CD4-positive, alpha-beta T cell treated with Interleukin-4 for 1 hour (primary cell): ENCODE data around the gene RSPH1.

ENCODE experiments used
- DNase-seq, 2 donors: peaks; one replicate each; pipeline ENCODE4 v3.0.0-alpha.2; 2020 to 2022

RSPH1 gene

GRCh38 chr21:42512346-42513034 is 16.5 kb upstream of the RSPH1 start:
- no peak for DNase-seq

GRCh38 chr21:42509244-42509643 is 13.2 kb upstream of the RSPH1 start:
- no peak for DNase-seq

GRCh38 chr21:42508371-42508770 is 12.3 kb upstream of the RSPH1 start:
- DNase-seq: no peak

- DNase-seq: no peak
Measured at GRCh38 chr21:42507418-42507817, 11.4 kb upstream of the RSPH1 start.

- DNase-seq: peak in 1 of 2 donors; percentile 25
Measured at GRCh38 chr21:42505090-42505726, 9.2 kb upstream of the RSPH1 start.

GRCh38 chr21:42503711-42504110 is 7.7 kb upstream of the RSPH1 start:
- no peak for DNase-seq

- DNase-seq: no peak
Measured at GRCh38 chr21:42500736-42501135, 4.7 kb upstream of the RSPH1 start.

GRCh38 chr21:42500225-42500624 is 4.2 kb upstream of the RSPH1 start:
- no peak for DNase-seq

GRCh38 chr21:42499444-42500112 is 3.6 kb upstream of the RSPH1 start:
- no peak for DNase-seq

GRCh38 chr21:42498012-42498411 is 2.0 kb upstream of the RSPH1 start:
- no peak for DNase-seq

GRCh38 chr21:42496839-42497202 is 797 bp upstream of the RSPH1 start:
- DNase-seq: no peak

- DNase-seq: no peak
Measured at GRCh38 chr21:42495765-42496119, 282 bp downstream of the RSPH1 start.

GRCh38 chr21:42495027-42495426 is 997 bp downstream of the RSPH1 start:
- no peak for DNase-seq

GRCh38 chr21:42493109-42494060 is 2.6 kb downstream of the RSPH1 start:
- DNase-seq: no peak

- DNase-seq: no peak
Measured at GRCh38 chr21:42492201-42492600, 3.8 kb downstream of the RSPH1 start.

GRCh38 chr21:42491328-42491727 is 4.7 kb downstream of the RSPH1 start:
- no peak for DNase-seq

GRCh38 chr21:42490720-42491119 is 5.3 kb downstream of the RSPH1 start:
- no peak for DNase-seq

- DNase-seq: no peak
Measured at GRCh38 chr21:42489991-42490390, 6.0 kb downstream of the RSPH1 start.

GRCh38 chr21:42489006-42489563 is 6.9 kb downstream of the RSPH1 start:
- DNase-seq: no peak

- no peak for DNase-seq
Measured at GRCh38 chr21:42486531-42486930, 9.5 kb downstream of the RSPH1 start.

GRCh38 chr21:42486072-42486471 is 10.0 kb downstream of the RSPH1 start:
- DNase-seq: no peak

GRCh38 chr21:42484966-42485365 is 11.1 kb downstream of the RSPH1 start:
- no peak for DNase-seq

- no peak for DNase-seq
Measured at GRCh38 chr21:42481169-42481568, 14.9 kb downstream of the RSPH1 start.
